Suppressor macrophage (primary cell): ENCODE measurements around the gene CEBPZOS.
"Not testable (repeated sequence)": the region's sequence is repeated elsewhere in the genome, so short reads cannot be mapped to it uniquely, and the experiment has no call there.

ENCODE experiments used
- DNase-seq, 4 experiments: peaks; one replicate each; pipeline ENCODE4 v3.0.0-alpha.2; 2020 to 2022

CEBPZOS gene

GRCh38 chr2:37191253-37191652 lies 5.0 kb upstream of the CEBPZOS start:
- no peak for DNase-seq

GRCh38 chr2:37191747-37192146 lies 4.5 kb upstream of the CEBPZOS start:
- DNase-seq: no peak

- no peak for DNase-seq
Measured at GRCh38 chr2:37192551-37192950, 3.7 kb upstream of the CEBPZOS start.

DNA sequence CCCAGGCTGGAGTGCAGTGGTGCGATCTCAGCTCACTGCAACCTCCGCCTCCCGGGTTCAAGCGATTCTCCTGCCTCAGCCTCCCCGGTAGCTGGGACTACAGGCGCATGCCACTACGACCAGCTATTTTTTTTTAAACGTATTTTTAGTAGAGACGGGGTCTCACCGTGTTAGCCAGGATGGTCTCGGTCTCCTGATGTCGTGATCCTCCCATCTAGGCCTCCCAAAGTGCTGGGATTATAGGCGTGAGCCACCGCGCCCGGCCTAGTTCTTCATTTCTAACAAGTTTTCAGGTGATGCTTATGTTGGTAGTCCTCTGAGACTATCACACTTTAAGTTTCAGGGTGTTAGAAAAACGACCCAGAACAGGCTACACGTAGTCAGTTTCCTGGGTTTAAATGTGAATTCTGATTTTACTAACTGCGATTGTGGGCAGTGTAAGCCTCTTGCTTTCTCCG lies 405 bp upstream of the CEBPZOS start:
- not testable (repeated sequence) for DNase-seq

DNA sequence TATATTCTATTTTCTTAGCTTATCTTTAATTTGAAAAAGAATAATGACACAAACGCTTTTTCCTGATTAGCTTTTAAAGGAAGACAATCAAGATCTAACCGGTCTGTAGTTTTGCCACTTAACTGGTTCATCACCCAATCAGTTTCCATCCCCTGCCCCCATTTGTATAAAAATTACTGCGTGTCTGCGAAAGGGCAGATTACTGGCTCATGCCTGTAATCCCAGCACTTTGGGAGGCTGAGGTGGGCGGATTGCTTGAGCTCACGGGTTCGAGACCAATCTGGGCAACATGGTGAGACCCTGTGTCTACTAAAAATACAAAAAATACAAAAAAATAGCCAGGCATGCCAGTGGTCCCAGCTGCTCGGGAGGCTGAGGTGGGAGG lies 2.4 kb downstream of the CEBPZOS start:
- DNase-seq: no peak

DNA sequence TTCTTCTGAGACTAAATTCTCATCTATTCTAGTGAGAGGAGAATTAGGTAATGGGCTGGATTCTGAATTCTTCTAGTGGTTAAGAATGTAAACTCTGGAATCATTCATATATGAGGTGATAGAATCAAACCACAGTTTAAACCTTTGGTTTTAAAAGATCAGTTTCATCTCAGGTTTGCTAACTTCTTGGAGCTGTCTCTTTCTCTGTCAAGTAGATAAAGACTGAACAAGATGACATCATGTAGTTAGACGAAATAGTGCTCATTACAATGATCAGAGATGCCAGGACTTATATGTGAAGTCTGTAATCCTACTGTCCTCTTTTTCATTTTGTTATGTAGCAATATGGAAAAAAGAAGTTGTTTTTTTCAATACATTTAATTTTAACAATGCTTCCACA lies 4.9 kb downstream of the CEBPZOS start:
- DNase-seq: no peak

DNA sequence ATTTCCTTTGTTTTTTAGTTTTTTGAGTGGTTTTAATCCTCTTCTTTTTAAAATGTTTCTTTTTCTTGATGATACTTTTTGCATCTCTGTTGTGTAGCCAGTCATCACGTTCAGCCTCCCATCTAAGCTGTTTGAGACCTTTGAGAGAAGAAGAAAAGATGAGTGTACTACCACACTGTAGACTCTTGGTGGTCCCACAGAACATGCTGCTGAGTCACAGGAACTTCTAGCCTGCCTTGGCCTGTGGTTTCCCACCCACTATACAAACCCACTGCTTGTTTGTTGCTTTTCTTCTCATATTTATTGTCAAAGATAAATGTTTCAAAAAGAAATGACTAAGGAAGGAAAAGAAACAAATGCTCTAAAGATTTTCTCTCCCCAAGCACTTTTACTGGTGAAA lies 5.5 kb downstream of the CEBPZOS start:
- no peak for DNase-seq

DNA sequence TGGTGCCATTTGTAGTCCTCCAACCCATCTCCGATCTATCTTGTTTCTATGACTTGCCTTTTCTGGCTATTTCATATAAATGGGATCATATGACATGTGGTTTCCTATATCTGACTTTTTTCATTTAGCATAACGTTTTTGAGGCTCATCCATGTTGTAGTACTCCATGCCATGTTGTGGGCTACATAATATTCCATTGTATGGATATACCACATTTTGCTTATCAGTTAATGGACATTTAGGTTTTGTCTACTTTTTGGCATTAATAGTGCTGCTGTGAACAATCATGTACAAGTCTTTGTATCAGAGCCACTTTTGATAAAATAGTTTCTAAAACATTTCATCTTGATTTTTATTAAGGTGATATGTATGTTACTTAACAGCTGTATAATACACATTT lies 7.4 kb downstream of the CEBPZOS start:
- no peak for DNase-seq

GRCh38 chr2:37205071-37205661 lies 8.9 kb downstream of the CEBPZOS start:
- DNase-seq: not testable (repeated sequence)

DNA sequence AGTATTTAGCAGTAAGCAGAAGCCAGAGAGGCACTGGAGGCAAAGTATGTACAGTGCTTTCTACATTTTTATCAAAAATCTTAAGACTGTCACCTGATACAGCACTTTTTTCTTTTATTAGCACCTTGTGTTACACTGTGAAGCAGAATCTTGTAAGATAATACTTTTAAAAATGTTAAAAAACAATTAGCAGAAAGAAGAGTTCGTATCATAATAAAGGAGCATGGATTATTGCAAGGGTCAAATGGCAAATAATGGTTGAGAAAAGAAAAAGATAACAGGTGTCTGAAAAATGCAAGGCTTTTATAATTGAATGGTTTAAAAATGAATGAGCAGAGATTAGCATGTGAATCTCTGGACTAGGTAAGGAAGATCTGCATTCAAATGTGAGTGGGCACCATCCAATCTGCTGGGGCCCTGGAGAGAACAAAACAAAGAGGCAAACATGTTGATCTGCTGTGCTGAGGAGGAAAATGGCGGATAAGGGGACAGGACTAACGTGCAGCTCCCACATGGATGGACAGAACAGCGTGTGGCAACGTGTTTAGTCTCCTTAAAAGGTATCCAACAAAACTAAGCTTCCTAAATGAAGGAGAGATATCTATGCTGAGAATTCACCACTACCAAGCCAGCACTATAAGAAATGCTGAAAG lies 9.5 kb downstream of the CEBPZOS start:
- no peak for DNase-seq

DNA sequence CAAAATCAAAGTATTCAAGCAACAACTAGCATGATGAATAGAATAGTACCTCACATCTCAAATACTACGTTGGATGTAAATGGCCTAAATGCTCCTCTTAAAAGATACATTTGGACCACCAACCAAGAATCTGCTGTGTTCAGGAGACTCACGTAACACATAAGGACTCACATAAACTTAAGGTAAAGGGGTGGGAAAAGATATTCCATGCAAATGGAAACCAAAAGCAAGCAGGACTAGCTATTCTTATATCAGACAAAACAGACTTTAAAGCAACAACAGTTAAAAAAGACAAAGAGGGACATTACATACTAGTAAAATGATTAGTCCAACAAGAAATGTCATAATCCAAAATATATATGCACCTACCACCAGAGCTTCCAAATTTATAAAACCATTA lies 10.5 kb downstream of the CEBPZOS start:
- DNase-seq: not testable (repeated sequence)

DNA sequence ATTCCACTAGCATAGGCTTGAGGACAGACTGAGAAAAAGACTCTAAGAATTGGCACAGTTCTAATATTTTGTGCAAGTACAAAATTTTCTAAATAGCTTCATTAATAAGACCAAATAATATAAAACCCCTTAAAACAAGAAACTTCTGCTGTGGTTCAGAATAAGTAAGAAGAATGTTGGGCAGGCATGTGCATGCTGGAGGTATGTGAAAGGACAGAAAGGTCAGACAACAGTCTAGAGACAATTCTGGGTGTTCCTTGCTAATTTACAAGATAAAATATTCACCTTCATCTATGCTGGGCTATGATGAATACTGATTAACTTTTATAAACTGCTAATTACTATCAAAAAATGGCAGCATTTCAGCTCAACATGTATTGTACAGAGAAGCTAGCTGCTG lies 14.9 kb downstream of the CEBPZOS start:
- no peak for DNase-seq

DNA sequence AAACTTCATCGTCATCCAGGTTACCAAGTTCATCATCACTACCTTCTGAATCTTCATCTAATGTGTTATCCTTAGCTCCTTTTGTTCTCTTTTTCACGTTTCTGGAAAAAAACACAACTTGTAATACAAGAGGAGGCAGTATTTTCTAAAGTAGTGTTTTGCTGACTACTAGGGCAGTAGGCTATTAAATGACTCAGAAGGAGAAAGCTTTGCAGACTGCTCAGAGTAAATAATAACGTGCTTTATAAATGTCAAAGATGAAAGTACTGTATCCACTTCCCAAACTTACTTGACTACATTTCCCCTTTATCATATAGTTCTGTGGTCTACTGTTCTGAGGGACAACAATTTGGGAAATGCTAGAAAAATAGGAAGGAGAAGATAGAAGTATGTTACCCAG lies 15.6 kb downstream of the CEBPZOS start:
- DNase-seq: no peak

GRCh38 chr2:37215250-37215649 lies 19.0 kb downstream of the CEBPZOS start:
- peak in 2 of 4 experiments; percentile 53 to 61 for DNase-seq

DNA sequence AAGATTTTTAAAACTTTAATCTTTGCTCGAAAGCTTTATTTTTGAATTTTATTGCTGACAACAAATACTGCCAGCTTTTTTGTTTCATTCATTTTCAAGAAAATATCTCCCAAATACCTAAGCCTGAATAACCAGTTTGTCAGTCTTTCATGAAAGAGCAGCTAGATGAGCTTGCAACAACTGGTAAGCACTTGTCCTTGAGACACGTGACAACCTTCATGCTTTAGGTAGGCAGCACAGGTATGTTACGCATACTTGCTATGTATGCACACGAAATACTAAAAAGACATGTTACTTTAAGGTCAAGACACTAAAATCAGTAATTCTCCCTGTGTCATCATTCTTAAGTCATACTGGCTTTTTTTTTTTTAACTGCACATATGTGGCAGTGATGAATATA lies 22.8 kb downstream of the CEBPZOS start:
- DNase-seq: no peak

DNA sequence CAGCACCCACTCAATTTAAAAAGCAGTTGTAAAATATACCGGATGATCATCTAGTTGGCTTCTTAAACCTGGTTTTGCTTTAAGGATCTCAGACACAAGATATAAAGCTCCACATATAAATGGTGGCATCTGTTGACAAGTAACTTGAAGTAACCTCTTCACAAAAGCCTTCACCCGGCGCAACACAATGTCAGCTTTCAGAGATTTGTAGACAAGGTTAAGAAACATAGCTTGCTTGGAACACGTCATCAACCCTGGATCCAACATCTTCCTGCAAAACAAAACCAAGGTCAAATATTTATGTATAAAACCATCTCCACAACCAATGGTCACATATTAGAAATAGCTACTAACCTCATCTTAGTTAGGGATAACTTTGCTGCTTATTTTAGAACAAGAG lies 26.8 kb downstream of the CEBPZOS start:
- no peak for DNase-seq

DNA sequence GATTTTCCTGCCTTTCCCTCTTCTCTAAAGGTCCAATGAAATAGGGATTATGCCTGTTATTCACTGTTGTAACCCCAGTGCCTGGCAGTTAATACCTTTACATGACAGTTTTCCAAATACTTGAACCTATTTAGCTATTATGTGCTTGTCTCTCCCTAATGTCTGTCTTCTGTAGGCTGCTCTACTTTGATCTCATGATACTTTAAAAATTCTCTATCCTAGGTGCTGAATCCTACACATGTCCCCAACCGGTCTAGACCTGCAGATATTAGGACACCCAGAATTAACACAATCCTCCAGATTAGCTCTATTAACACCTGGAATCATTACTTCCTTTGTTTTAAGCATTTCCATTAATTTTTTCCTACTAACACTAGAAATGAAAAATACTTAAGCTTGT lies 27.8 kb downstream of the CEBPZOS start:
- DNase-seq: no peak

- DNase-seq: not testable (repeated sequence)
Measured at GRCh38 chr2:37225129-37225528, 28.8 kb downstream of the CEBPZOS start.

GRCh38 chr2:37226863-37227262 lies 30.6 kb downstream of the CEBPZOS start:
- DNase-seq: no peak

- DNase-seq: no peak
Measured at GRCh38 chr2:37228788-37229187, 32.5 kb downstream of the CEBPZOS start.

- peak in 3 of 4 experiments; percentile 4 to 5 (median 4) for DNase-seq
Measured at GRCh38 chr2:37230581-37230980, 34.3 kb downstream of the CEBPZOS start.

DNA sequence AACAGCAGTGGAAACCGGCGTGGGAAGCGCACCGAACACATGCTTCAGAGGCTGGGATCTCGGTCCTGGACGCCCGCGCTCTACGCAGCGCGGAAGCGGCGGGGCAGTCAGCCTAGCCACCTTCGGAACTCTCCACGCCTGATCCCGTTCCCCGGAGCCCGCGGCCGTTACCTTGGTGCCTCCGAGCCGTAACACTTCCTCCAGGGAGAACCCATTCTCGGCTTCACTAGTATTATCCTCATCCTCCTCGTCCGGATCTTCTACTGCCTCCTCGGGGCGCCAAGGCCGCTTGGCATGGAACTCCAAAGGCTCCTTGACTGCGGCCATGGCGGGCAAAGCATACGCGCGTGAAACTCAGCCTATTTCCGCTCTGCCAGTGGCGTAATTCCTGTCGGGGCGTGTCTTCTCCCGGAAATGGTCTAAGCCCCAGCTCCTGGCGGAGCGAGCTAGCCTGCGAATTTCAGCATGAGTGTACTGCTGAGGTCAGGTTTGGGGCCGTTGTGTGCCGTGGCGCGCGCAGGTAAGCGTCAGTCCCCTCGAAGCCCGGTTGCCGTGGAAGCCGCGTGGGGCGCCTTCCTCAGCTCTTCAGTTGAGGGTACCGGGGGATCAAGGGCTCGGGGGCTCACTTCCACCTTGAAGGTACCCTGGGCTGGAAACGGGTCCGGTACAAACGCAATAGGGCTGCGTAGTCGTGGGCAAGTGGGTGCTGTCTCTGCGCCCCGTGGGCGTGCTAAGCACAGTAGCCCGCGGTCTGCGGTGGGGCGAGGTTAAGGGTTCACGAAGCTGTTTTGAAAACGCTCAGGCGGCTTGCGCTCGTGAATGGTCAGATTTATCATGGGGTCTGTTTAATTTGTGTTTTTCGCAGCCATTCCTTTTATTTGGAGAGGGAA lies 35.2 kb downstream of the CEBPZOS start, which contains the start of the genes CEBPZ and NDUFAF7:
CEBPZ (minus strand) TSS at position 356 of the 890 bp plus-strand sequence; CDS start at position 327, 29 bp downstream.
NDUFAF7 (plus strand) TSS at position 418 of the 890 bp plus-strand sequence; CDS start at position 466, 48 bp downstream.
- DNase-seq: peak; percentile 93 to 96 (median 94)
